Neural progenitor cell (in vitro differentiated cells): ENCODE results near the gene GPR162.

ENCODE experiments used
- CTCF ChIP-seq: fragments of 200-600 bp; sonication (generic); IDR thresholded peaks from 2 replicates; pipeline ENCODE4 v1.5.1; 2017; ENCODE audit warnings: antibody characterized with exemption, mild to moderate bottlenecking
- EZH2 ChIP-seq: fragments of 200-600 bp; sonication (generic); IDR thresholded peaks from 2 replicates; pipeline ENCODE4 v1.6.1; 2017; ENCODE audit warnings: antibody characterized with exemption, mild to moderate bottlenecking, moderate library complexity
- EZH2phosphoT487 ChIP-seq: fragments of 200-600 bp; sonication (generic); IDR thresholded peaks from 2 replicates; pipeline ENCODE4 v1.6.1; 2017; ENCODE audit warnings: antibody characterized with exemption

DNA sequence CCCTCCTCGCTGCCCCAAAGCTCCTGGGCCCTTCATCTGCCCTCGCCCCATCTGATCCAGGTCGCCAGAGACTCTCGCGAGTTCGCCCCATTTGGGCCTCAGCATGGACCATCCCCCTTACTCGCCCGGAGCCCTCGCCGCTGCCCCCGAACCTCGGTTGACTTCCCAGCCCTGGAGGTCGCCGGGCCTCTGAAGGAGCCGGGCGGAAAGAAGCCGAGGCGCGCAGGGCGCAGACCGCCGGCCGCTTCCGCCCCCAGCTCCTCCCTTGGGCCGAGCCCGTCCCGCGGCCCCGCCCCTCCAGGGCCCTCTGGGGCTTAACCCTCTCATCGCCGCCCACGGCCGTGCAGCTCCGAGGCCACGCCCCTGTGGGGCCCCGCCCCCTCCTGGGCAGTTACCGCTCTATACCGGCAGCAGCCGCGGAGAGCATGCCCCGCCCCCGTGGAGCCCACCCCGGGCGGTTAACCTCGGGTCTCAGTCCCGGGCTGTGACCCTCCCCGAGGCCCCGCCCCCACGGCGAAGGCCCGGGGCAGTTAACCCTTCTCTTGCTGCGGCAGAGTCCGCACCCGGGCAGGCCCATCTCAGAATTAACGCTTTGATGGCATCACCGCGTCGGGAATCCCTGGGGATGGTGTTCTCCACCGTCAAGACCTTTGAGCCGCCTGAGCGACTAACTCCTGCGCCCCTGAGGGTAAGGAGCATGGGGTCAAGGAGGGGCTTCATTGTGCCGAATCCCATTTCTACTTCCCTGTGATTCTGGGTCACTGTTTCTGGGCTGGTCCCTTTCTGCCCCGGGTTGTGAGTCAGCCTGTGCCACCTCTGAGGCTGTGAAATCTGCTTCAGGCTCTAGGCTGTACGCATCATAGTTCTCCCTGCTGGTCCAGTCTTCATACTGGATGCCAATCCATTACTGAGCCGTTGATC is 51.7 kb downstream of the GPR162 start, which contains the start of gene SPSB2:
- TF ChIP-seq CTCF, result no peak
- TF ChIP-seq EZH2, result peak; percentile 28
- no peak for TF ChIP-seq EZH2phosphoT487
